ENCODE results near the gene RPEL1. TPM values are rescaled to one million over a fixed set of nuclear protein-coding genes. Genes with fewer than 3 reads are reported as not detected.

Gene RPEL1
- polyA plus RNA-seq, 2 of the 4 experiments (the other 2 are of a cell fraction): 0.12 to 0.13 TPM

- TF ChIP-seq, protein P1, sequence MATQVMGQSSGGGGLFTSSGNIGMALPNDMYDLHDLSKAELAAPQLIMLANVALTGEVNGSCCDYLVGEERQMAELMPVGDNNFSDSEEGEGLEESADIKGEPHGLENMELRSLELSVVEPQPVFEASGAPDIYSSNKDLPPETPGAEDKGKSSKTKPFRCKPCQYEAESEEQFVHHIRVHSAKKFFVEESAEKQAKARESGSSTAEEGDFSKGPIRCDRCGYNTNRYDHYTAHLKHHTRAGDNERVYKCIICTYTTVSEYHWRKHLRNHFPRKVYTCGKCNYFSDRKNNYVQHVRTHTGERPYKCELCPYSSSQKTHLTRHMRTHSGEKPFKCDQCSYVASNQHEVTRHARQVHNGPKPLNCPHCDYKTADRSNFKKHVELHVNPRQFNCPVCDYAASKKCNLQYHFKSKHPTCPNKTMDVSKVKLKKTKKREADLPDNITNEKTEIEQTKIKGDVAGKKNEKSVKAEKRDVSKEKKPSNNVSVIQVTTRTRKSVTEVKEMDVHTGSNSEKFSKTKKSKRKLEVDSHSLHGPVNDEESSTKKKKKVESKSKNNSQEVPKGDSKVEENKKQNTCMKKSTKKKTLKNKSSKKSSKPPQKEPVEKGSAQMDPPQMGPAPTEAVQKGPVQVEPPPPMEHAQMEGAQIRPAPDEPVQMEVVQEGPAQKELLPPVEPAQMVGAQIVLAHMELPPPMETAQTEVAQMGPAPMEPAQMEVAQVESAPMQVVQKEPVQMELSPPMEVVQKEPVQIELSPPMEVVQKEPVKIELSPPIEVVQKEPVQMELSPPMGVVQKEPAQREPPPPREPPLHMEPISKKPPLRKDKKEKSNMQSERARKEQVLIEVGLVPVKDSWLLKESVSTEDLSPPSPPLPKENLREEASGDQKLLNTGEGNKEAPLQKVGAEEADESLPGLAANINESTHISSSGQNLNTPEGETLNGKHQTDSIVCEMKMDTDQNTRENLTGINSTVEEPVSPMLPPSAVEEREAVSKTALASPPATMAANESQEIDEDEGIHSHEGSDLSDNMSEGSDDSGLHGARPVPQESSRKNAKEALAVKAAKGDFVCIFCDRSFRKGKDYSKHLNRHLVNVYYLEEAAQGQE (IDR thresholded peaks at IDR 0.05): no peak
- TF ChIP-seq EP300 (IDR thresholded peaks at IDR 0.05) (peak in 1 of 2 experiments; percentile 20; a peak in 2 of 5 replicates), BHLHE40 (IDR thresholded peaks at IDR 0.05; ENCODE audit: low read depth, low read length) (no peak), MYC (IDR thresholded peaks at IDR 0.05; ENCODE audit: borderline replicate concordance, low read length) (no peak), ZC3H11A (IDR thresholded peaks at IDR 0.05) (no peak), EHMT2 (IDR thresholded peaks at IDR 0.05; ENCODE audit: low read depth) (no peak), SMC3 (IDR thresholded peaks at IDR 0.05) (no peak), FOXS1 (CRISPR knock-in tag; IDR thresholded peaks at IDR 0.05) (no peak), RNF2 (IDR thresholded peaks at IDR 0.05; ENCODE audit: borderline replicate concordance, low read depth) (no peak), SREBF2 (IDR thresholded peaks at IDR 0.05) (no peak), CHD2 (IDR thresholded peaks at IDR 0.05; ENCODE audit: low read length, partially characterized antibody) (no peak), JUN (IDR thresholded peaks at IDR 0.05) (peak in 1 of 2 experiments; percentile 78; a peak in 3 of 5 replicates), JUNB (IDR thresholded peaks at IDR 0.05) (peak; percentile 83), CHD4 (IDR thresholded peaks at IDR 0.05; ENCODE audit: borderline replicate concordance) (no peak), ZFP36 (IDR thresholded peaks at IDR 0.05; ENCODE audit: borderline replicate concordance, partially characterized antibody) (no peak), HOXA7 (CRISPR knock-in tag; IDR thresholded peaks at IDR 0.05) (no peak), ZNF302 (CRISPR knock-in tag; IDR thresholded peaks at IDR 0.05) (no peak), POLR2AphosphoS2 (conservative IDR thresholded peaks at IDR 0.05; ENCODE audit: low read length) (no peak), CBX8 (IDR thresholded peaks at IDR 0.05) (no peak), TFCP2L1 (CRISPR knock-in tag; IDR thresholded peaks at IDR 0.05) (no peak)
- TF ChIP-seq, protein P2, sequence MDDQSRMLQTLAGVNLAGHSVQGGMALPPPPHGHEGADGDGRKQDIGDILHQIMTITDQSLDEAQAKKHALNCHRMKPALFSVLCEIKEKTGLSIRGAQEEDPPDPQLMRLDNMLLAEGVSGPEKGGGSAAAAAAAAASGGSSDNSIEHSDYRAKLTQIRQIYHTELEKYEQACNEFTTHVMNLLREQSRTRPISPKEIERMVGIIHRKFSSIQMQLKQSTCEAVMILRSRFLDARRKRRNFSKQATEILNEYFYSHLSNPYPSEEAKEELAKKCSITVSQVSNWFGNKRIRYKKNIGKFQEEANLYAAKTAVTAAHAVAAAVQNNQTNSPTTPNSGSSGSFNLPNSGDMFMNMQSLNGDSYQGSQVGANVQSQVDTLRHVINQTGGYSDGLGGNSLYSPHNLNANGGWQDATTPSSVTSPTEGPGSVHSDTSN (IDR thresholded peaks at IDR 0.05): peak; percentile 63; the same call in 1 of the 2 replicates
- TF ChIP-seq, protein P3, sequence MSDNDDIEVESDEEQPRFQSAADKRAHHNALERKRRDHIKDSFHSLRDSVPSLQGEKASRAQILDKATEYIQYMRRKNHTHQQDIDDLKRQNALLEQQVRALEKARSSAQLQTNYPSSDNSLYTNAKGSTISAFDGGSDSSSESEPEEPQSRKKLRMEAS (IDR thresholded peaks at IDR 0.05): peak; percentile 78
These were observed 27.4 kb downstream of the RPEL1 start (continued) for GRCh38 chr10:103273041-103273441.

DNA sequence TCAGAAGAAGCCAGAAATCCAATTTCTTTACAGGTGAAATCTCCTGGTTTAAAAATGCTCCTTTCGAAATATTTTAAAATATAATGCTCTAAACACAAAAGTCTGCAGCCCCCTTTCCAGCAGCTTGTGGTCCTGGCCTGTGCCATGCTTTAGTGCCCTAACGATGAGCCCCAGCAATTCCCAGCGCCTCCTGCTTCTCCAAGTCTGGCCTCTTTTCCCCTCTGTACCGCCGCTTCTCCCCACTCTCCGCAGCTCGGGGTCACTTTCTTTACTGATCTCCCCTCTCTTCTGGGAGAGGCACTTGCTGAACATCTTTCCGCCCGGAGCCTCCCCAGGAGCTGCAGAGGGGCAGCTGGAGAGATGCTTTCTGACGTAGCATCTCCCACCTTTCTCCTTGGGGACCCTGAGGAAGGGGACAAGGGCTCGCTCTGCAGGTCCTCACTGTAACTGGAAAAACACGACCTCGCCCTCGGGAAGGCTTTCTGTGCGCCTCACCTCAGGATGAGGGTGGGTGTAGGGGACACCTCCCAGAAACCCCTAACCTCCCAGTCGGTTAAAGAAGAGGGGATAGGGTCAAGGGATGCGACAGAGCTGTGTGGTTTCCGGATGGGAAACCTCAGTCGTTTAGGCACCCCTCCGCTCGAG is 30.7 kb downstream of the RPEL1 start:
- no peak for TF ChIP-seq ELK1 (IDR thresholded peaks at IDR 0.05; ENCODE audit: low read depth, low read length)
- no peak for TF ChIP-seq JUN (IDR thresholded peaks at IDR 0.05)
- TF ChIP-seq, protein P1 (IDR thresholded peaks at IDR 0.05): no peak
- TF ChIP-seq, protein P4, sequence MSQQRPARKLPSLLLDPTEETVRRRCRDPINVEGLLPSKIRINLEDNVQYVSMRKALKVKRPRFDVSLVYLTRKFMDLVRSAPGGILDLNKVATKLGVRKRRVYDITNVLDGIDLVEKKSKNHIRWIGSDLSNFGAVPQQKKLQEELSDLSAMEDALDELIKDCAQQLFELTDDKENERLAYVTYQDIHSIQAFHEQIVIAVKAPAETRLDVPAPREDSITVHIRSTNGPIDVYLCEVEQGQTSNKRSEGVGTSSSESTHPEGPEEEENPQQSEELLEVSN (IDR thresholded peaks at IDR 0.05; ENCODE audit: borderline replicate concordance, low read depth): no peak
- Histone ChIP-seq H3K27ac (peak overlapping the region; percentile 64 to 80; a peak in 4 of 6 replicates), H3K4me1 (peaks cover 37% of the 10 kb centered on the region), H3K4me2 (peak overlapping the region; percentile 90), H3K4me3 (peak overlapping the region; percentile 55), H3K9me3 (0 out of 3 replicates have a peak, but pooled peaks cover 2% of the 10 kb centered on the region)
- no peak for ATAC-seq
- ChIA-PET POLR2A (interaction anchor here (0.9 to 2.2 kb wide), 7 partner anchors 11 to 91 kb away, joined by 3 to 22 read pairs (median 5); partner anchors contain the start of gene TAF5), CTCF (interaction anchor here (0.7 to 4.9 kb wide), 12 partner anchors 9 to 359 kb away, joined by 3 to 24 read pairs (median 4); partner anchors contain the start of gene CNNM2)
- 69% methylated on average over 21 of the region's 21 CpGs for WGBS (ENCODE audit: missing lambda C conversion rate)
- FAIRE-seq: no peak
- DNase-seq (ENCODE audit: low read depth in 1 of 2, low spot score in 1 of 2): no peak
